T1000 (cell line): ENCODE data around the gene EIF5B.

Experiments used
- DNase-seq: peaks from one replicate; lab custom pipeline; 2025; ENCODE audit warnings: mixed read lengths; lab: John Stamatoyannopoulos, UW

Gene EIF5B

DNA sequence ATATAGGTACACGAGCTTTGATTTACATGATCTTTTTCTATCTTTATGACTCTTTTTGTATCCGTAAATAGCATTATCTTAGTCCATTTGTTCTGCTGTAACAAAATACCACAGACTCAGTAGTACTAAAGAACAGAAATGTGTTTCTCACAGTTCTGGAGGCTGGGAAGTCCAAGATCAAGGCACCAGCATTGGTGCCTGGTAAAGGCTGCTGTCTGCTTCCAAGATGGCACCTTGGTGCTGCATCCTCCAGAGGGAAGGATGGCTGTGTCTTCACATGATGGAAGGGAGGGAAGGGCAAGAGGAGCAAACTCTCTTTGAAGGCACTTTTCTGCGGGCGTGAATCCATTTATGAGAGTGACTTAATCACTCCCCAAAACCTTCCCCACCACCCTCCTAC, 36.0 kb downstream of the EIF5B start:
- no peak for DNase-seq

DNA sequence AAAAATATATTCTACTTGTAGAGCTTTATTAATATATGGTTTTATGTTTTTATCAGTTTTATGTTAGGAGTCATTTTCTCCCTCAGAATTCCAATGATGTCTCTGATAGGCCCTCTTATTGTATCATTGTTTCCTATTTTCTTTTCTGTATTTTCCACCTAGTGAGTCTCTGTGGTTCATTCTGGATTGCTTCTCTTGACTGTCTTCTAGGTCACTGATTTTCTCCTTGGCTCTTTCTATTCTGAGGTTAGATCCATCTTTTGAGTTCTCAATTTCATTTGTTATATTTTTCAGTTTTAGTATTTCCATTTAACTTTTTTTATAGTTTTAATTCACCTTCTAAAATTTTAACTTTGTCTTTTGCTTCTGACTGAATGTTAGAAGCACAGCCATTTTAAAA, 37.6 kb downstream of the EIF5B start:
- no peak for DNase-seq

DNA sequence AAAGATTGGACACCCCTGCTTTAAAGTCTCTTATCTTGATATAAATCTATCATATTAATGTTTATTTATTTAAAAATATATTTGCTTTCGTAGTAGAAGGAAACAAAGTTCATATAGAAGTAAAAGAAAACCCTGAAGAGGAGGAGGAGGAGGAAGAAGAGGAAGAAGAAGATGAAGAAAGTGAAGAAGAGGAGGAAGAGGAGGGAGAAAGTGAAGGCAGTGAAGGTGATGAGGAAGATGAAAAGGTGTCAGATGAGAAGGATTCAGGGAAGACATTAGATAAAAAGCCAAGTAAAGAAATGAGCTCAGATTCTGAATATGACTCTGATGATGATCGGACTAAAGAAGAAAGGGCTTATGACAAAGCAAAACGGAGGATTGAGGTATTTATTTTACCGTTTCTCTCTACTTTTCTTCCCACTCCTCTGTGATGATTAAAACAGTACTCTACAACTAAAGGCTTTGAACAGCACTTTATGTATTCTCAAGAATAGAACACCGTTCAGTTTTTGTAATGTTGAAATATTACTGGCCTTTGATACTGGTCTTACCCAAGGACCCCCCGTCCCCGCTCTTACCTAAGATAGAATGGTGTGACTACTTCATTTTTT, 39.2 kb downstream of the EIF5B start:
- DNase-seq: no peak

DNA sequence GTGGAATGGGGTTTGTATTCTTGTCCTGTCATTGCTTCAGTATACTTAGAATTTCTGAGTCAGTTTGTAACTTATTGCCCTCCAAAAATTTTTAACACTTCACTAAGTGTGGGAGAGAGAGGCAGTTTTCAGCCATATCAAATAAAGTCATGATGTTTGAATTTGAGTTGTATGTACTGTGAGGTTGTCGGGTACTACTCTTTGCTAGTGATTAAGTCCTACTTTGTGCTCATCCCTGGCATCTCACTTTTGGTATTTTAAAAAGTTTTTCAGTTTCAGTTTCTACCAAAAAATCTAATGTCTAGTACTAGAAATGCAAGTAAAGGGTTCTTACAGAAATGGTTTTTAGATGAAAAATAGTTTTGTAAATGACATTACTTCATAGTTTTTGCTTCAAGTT, 40.7 kb downstream of the EIF5B start:
- DNase-seq: no peak

DNA sequence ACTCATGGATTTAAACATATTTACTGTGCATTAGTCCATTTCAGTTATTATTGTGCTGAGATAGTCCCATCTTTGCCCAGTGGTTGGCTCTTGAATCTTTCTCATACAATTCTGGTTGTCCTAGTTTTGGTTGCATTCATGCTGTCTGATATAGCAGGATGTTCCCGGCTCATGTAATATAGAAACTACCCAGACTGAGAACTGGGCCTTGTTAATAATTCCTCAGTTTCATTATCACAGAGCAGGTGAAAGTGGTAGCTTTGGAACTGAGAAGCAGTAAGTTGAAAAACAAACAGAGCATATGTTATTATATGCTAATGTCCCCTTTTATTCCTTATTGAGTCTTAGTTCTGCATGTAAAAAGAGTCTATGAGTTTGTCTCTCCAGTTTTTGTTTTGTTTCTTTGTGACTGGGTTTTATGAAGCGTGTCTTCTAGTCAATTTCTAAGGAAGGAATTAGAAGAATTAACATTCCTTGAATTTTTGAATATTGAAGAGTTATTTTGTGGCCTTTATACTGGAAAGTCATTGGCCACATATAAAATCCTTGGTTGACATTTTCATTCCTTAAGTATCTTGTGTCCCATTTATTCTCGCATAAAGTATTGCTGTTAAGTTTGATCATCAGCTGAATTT, 43.3 kb downstream of the EIF5B start:
- no peak for DNase-seq

DNA sequence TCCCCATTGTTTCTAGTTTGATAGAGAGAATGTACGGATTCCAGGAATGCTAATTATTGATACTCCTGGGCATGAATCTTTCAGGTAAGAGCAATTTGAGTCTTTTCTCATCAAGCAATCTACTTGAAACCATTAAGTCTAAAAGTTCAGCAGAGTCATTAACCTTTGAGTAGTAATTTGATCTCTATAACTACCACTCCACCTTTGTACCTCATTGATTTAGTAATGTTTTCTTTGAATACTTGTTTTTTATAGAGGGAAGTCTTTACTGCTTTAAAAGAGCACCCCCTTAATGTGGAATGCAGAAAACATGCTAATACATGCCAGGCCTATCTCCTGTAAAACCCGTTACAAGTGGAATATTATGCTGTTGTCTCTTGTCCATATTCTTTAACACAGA, 45.0 kb downstream of the EIF5B start:
- no peak for DNase-seq

DNA sequence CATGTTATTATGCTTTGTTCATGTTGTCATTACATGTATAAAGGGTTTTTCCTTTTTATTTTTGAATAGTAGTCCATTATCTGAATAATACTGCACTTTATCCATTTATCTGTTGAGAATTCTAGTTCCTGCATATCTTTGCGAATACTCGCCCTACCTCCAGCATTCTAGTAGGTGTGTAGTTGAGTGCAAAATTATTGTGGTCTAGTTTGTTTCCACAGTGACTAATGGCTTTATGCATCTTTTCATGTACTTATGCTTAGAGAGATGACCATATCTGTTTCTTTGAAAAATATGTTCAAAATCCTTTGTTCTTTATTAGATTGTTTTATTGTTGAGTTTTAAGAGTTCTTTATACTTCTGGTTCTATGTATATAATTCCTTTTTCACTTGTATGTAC, 48.8 kb downstream of the EIF5B start:
- no peak for DNase-seq

DNA sequence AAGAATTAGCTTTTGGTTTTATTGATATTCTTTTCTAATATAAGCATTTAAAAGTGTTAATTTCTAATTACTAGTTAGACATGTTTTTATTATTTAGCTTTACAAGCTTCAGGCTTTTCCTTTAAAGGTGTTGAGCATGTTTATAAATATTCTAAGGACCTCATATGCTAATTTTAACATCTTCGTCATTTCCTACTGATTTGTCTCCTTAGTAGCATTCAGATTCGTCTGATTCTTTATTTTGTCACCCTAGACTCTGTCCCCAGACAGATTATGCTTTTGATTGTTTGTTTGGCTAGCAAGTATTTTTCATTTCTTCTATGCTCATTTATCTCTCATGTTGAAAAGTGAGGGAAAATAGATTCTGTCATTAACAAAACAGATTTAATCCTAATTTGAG, 51.7 kb downstream of the EIF5B start:
- DNase-seq: no peak

DNA sequence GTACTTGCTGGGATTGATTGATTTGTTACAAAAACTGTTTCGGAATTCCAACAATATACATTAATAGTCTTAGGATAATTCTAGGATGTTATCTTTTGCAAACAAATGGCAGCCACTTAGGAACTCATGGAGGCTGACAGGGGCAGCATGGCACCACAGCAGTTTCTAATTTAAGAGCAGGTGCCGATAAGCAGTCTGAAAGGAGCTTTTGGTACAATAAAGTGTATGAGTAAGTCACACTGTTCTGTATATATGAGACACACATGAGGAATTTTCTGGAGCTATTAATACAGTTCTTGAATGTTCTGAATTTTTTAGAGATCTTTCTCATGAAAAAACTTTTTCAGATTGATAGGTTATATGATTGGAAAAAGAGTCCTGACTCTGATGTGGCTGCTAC, 52.2 kb downstream of the EIF5B start:
- no peak for DNase-seq

DNA sequence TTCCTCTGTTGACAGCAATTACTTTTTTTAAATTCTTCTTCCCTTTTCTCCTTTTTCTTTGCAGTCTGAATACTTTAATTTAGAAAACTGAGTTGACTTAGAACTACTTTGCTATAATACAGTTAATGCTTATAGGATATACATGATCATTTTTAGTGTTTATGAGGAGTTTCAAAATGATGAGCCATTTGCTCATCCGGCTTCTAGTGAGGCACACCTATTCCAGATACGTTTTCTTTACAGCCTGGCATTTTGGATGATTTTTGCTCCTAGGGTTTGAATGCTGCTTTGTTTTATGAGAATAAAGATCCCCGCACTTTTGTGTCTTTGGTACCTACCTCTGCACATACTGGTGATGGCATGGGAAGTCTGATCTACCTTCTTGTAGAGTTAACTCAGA, 52.8 kb downstream of the EIF5B start:
- DNase-seq: no peak

DNA sequence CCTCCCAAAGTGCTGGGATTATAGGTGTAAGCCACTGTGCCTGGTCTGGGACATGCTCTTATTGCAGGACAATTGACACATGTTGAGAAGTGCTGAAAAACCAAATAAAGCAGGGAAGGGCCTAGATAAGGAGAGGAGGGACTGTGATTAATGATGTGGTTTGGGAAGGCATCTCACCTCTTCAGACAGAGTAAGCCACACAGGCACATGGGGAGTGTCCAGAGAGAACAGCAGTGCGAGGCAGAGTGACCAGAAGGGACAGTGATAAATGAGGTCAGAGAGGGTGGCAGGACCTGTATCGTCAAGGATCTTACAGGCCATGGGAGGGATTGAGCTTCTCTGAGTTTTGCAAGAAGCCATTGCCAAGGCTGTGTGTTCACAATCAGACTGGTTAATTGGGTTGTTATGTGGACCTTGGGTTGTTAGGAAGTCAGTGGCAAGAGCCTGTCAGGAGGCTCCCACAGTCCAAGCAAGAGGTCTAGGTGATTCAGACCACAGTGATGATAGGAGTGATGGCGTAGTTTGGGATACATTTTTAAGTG, 58.5 kb downstream of the EIF5B start:
- DNase-seq: no peak

DNA sequence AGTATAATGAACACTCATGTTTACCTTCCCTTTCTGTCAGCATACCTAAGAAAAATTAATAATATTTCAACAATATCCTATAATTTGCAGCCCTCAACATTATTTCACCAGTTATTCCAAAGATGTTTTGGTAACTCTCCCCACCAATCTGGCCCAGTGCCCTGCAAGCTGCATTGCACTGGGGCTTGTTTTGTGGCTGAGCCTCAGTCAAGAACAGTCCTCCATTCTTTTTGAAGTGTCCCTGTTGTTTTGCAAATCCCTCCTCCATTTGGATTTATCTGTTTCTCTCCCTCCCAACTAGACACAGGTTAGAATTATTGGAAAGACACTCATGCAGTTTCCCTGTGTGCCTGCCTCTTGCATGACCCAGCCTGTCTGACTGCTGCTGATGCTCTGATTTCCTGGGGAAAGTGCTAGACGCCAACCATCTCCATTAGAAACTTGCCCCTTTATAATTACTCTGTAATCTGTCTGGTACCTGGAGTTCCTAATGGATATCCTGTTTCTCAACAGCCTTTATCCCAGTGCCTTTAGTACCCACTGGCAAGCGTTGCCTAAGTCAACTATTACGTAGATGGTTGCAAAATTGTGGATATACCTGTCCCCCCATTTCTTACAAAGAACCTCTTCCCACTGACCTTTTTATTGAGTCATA, 60.2 kb downstream of the EIF5B start:
- no peak for DNase-seq

DNA sequence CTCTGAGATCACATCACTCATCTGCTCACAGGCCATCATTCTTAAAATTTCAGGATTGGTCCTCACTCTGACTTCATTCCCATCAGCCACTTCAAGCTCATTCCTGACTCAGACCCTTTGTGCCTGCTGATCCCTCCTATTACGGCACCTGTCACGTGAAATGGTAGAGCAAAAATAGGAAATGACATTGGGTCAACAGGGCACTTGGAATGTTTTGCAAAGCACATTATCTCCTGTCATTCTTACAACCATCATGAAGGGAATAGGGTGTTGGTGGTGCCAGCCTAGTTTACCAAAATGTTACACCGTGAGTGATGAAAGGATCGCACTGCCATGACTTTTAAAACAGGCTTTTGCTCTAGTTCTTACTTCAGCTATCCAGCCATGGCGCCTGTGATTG, 61.1 kb downstream of the EIF5B start:
- no peak for DNase-seq

DNA sequence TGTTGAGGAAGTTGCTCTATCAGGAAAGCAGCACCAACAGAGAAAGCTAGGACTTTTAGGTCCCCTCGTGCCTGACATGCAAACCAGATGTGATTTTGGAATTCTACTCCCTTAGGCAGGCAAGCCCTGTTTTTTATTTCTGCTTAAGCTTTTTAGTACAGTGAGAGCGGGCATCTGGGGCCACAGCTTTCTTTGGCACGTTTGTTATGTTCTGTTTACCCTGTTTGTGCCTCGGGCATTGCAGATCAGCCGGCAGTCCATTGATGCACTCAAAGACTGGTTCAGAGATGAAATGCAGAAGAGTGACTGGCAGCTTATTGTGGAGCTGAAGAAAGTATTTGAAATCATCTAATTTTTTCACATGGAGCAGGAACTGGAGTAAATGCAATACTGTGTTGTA, 61.9 kb downstream of the EIF5B start:
- DNase-seq: no peak

DNA sequence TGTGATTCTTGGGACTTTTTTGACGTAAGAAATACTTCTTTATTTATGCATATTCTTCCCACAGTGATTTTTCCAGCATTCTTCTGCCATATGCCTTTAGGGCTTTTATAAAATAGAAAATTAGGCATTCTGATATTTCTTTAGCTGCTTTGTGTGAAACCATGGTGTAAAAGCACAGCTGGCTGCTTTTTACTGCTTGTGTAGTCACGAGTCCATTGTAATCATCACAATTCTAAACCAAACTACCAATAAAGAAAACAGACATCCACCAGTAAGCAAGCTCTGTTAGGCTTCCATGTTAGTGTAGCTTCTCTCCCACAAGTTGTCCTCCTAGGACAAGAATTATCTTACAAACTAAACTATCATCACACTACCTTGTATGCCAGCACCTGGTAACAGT, 62.6 kb downstream of the EIF5B start:
- no peak for DNase-seq

DNA sequence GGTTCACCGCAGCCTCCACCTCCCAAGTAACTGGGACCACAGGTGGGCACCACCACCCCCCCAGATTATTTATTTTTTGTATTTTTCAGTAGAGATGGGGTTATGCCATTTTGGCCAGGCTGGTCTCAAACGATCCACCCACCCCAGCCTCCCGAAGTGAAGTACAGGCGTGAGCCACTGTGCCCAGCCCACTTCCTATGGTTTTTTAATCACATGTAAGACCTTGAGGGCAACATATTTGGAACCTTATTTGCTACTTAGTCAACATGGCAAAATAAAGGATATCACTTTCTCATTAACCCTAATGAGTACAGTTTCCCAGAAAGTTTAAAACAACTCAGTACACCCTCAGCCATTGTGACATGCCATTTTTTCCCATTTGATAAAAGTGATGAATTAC, 64.7 kb downstream of the EIF5B start:
- DNase-seq: no peak

DNA sequence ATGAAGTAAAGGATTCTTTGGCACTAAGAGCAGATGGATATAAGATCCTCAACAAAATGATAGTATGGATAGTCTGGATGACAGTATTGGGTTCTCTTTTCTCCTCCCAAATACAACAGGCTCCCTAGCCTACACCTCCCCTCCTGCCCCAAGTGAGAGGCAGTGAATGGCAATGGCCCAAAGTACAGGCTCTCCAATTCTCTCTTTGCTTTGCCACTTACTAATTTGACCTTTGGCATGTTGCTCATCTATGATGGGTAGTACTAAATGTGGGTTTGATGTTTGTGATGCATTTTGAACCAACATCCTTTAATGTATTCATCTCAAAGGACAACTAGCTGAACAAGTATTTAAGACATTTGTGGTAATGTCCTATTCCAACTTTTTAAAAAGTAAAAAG, 65.9 kb downstream of the EIF5B start:
- no peak for DNase-seq

DNA sequence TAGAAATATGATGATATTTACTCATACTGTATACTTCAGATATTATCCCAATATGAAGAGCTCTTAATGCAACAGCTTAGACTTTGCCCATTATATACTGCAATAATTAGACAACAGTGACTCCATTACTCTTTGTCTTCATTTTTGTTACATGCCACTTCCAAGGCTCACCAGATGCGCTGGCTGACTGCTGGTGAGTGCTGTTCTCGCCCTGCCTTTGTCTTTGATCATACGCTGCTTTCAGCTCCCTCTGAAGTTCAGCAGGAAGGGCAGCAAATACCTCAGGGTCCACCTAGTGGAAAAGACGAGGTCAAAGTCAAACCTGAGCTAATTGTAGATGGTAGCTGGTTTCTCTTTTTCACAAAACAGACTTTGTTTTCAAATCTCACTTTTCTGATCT, 66.3 kb downstream of the EIF5B start:
- DNase-seq: no peak

DNA sequence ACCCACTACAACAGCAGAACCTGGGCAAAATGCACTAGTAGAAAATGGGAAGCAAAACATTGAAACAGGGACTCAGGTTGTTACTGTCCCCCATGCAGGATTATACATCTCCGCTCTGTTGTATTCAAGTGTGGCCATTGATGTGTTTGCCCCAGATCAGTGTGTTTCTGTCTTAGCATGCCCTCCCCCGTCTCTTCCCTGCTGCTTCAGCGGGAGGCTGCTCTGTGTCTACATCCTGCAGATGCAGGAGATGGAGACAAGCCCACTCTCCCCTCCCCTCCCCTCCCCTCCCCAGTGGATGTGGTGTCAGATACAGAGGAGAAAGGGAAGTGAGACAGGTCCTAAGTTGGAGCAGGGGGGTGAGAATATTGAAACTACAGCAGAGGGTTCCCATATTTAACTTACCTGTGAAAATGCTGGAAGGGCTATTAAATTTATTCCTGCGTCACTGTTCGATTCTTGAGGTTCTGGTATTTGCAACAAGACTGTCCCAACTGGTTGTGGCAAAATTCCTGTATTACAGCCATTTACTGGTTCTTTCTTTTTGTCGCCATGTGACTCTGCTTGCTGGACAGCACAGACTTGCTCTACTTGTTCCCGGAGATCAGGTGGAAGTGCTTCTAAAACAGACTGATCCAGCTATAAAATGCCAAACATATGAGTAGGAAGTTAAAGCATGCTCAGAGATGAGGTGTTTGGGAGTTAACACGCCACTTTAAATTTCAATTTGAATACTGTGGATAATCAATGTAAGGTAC, 67.0 kb downstream of the EIF5B start:
- DNase-seq: no peak

DNA sequence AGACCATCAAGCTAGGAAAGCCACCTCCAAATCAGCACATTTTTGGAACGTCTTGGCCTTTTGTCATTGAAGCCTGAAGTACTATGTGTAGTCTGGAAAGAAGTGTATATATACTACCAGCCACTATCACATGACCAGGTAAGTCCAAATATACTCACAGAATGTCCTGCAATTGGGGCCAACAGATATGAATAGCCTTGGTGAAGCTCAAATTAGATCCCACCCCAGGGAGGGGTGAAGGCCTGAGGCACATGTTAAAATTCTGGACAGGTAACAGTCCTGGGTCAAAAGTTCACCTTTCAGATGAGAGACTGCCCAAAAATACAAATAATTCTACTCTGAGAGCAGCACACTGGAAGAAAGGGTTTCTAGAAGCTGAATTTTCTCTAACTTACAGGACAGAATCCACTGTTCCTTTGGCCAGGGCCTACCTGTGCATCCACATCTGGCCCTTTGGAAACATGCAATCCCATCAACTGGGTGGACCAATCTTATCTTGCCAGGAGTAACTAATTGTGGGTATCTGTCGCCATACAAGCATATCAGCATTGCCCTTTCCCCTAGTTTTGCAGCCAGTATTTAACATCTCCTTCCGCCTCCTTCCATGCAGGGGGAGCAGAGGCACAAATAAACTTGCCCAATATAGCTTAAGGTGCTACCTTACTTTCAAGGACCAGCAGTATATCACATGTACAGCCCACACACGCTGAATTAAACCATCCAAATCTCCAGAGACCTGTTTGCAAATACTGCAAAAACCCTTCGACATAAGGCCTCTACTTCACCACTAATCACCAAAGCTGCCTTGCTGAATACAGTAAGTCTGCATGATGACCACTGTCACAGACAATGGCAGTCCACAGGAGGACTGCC, 67.8 kb downstream of the EIF5B start:
- DNase-seq: no peak

DNA sequence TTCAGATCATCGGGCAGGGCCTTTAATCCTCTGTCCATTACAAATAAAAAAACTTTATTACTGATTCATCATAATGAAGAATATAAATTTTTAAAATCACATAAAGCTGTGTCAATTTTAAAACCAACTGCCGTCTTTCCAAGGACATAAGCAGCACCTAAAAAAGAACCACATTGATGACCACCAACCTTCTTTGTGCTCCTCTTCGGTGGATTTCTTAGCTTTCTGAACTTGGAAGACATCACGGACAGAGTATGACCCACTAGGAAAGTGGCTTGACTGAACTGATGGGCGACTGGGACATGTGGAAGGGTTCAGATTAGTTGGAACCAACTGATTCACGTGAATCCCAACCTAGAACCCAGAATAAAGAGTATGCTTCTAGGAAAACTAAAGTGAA, 68.9 kb downstream of the EIF5B start:
- no peak for DNase-seq

DNA sequence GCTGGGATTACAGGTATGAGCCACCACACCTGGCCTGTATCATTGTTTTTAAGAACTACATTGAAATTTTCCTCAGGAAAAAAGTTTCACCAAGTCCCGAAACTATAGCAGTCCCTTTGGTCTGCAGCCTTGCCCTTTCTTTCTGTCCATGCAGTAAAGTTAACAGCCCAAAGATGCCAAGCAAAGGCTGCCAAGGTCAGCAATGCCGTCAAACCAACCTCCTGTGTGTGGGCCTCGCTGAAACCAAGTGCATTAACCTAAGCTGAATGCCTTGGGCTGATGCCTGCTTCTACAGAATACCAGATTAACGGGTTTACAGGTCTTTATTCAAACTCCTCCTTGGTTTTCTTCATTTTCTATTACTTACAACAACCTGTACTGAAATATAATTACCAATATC, 73.1 kb downstream of the EIF5B start:
- no peak for DNase-seq
